ENCODE results near the gene LDLRAD2.

- TF ChIP-seq POLR2A (IDR thresholded peaks at IDR 0.05; ENCODE audit: low read depth, low read length) (no peak), POLR2AphosphoS5 (IDR thresholded peaks at IDR 0.05; ENCODE audit: low read depth, low read length) (no peak), TAF1 (IDR thresholded peaks at IDR 0.05; ENCODE audit: low read depth, low read length) (no peak), SPI1 (IDR thresholded peaks at IDR 0.05; ENCODE audit: low read depth, low read length) (no peak)
Observed at GRCh38 chr1:21770201-21770600, 41.9 kb upstream of the LDLRAD2 start.

Data from GM12891 (cell line).